ENCODE data around the gene FBXL7. TPM values are rescaled to one million over a fixed set of nuclear protein-coding genes. Genes with fewer than 3 reads are reported as not detected.

FBXL7 gene
- total RNA-seq, 1 donor from 2014 or later, result 8.0 TPM

GRCh38 chr5:15980835-15981234, 480.9 kb downstream of the FBXL7 start:
- H3K9me3 ChIP-seq, result no peaks in the 10 kb centered on the region
- TF ChIP-seq CTCF (IDR thresholded peaks at IDR 0.05), result no peak
- no peaks in the 10 kb centered on the region for H3K27me3 ChIP-seq (ENCODE audit: low read depth)
- no peaks in the 10 kb centered on the region for H3K4me1 ChIP-seq
- H3K36me3 ChIP-seq, result no peaks in the 10 kb centered on the region
- no peak overlapping the region for H3K27ac ChIP-seq
- no peak for DNase-seq
- H3K4me3 ChIP-seq, result no peak overlapping the region
- intact Hi-C loops (cut with DNase I), result no loop called here
- no peak for ATAC-seq

GRCh38 chr5:15983392-15983791, 483.4 kb downstream of the FBXL7 start:
- intact Hi-C loops (cut with DNase I), result no loop called here
- no peaks in the 10 kb centered on the region for H3K27me3 ChIP-seq (ENCODE audit: low read depth)
- H3K27ac ChIP-seq, result no peak overlapping the region
- DNase-seq (no peak), ATAC-seq (no peak)
- TF ChIP-seq CTCF (IDR thresholded peaks at IDR 0.05), result no peak
- no peaks in the 10 kb centered on the region for H3K4me1 ChIP-seq
- H3K36me3 ChIP-seq, result no peaks in the 10 kb centered on the region
- no peak overlapping the region for H3K4me3 ChIP-seq
- H3K9me3 ChIP-seq, result no peaks in the 10 kb centered on the region

Small RNA genes within 50 kb of the gene (microRNA-seq; reads per million reads assigned to microRNA genes)
- gene MIR887 (ENCODE audit: borderline number of aligned reads), result 50.8 reads per million, percentile 40 among the genes with 10 or more reads in this experiment

Measured in lower lobe of right lung (tissue), 2 donors.